GM10266 (cell line): ENCODE data around the gene TPD52L1.
A peak's percentile ranks its signal among the peaks of the same experiment; 100 is the strongest.

Experiments used
- DNase-seq: peaks from one replicate; pipeline ENCODE4 v3.0.0; 2012; ENCODE audit errors: extremely low spot score
- CTCF ChIP-seq: IDR thresholded peaks from 2 replicates; pipeline ENCODE4 v1.5.1; 2012; ENCODE audit warnings: mild to moderate bottlenecking, low read depth; ENCODE audit not compliant: control insufficient read depth, insufficient read depth; ENCODE audit errors: missing control alignments

Gene TPD52L1

DNA sequence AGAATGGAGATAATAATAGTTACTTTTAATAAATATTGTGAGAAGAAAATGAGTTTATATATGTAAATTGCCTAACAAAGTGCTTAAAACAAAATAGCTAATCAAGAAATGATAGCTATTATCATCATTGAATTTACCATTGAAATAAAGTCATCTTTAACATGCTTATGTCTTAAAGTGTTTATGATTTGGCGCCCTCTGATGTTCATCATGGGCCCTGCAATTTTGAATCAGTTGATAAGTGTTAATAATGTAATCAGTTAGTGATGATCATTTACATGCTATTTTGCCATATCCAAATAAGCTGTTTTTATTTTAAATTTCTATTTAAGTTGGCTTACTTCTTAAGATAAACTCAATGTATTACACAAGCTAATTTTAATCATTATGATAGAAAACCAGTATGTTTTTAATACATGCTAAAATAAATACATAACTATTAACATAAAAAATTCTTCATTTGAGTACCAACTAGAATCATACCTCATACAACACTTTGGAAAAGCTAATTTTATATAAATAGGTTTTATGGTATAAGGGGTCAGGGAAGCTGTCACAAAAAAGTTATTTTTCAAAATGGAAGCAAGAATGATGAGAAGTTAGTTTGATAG is 39.2 kb upstream of the TPD52L1 start:
- peak; percentile 42 for DNase-seq
- peak; percentile 60 for TF ChIP-seq CTCF

GRCh38 chr6:125116170-125116569 is 37.4 kb upstream of the TPD52L1 start:
- DNase-seq: no peak
- no peak for TF ChIP-seq CTCF

DNA sequence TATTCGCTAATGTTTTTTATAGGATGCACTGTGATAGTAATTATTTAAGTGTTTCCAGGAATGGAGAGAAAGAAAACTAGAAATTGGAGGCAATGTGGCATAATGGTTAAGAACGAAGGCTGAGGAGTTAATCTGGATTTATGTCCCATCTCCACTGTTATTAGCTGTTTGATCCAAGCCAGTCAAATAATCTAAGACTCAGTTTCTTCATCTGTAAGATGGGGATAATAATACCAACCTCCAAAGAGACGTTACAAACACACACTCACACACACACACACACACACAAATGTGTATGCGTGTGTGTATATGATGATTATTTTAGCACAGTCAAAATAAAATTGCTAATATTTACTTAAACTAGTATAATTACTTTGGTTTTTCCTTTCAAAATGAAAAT is 36.9 kb upstream of the TPD52L1 start:
- no peak for TF ChIP-seq CTCF
- DNase-seq: no peak

DNA sequence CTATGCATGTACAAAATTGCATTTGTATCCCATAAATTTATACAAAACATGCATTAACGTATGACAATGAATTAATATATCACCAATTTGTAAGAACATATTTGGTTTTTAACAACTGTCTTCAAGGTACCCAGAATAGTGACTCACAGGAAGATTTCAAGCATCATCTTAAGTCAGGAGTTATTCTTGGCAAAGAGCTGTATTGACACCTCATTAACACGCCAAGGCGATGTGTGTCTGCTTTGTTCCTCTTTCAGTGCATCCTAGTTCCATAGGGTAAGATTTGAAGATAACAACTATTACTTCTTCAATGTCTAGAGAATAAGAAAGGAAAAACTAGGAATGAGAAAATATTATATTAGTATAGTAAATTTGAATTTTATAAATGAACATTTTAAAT is 35.8 kb upstream of the TPD52L1 start:
- no peak for DNase-seq
- TF ChIP-seq CTCF: no peak

GRCh38 chr6:125120054-125120590 is 33.5 kb upstream of the TPD52L1 start:
- no peak for DNase-seq
- no peak for TF ChIP-seq CTCF

DNA sequence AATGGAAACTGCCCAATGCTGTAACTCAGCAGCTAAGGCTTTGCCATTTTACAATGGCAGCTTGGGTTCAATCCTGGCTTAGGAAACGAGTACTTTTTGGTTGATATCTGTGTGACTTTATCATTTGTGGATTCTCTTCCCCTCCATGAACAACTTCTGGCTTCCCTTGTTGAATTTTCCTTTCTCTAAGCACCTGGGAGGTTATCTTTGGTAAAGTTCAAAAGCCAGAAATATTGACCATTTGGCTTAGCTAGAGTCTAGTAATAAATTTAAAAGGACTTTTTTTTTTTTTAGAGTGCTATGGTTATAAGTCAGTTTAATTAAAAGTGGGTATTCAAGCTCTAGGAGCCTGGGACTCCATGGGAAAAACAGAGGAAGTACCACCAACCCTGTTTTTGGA is 31.7 kb upstream of the TPD52L1 start:
- TF ChIP-seq CTCF: no peak
- DNase-seq: no peak

DNA sequence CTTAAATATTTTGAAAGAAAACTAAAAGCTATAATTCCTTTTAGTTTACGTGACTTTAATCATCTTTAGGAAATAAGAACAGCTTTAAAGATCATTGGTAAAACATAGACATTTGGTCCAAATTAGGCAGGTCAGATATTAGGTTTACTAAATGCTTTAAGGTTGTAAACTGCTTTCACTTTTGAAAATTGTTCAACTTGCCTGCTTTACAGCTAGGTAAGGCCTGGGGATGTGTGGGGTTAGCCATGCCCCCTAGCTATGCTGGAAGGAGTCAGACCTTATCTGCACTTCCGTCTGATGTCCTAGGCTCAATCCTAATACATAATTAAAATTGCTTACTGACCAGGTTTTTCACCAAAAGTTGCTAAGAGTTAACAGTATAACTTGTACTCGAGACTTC is 30.5 kb upstream of the TPD52L1 start:
- no peak for DNase-seq
- TF ChIP-seq CTCF: no peak
